HepG2 (cell line): ENCODE measurements around the gene ATP2C2. TPM values are rescaled to one million over a fixed set of nuclear protein-coding genes. Genes with fewer than 3 reads are reported as not detected.

ENCODE experiments used
- AKAP8 ChIP-seq: sonication (generic); formaldehyde crosslinking; IDR thresholded peaks from 2 replicates; pipeline ENCODE4 v1.5.1; 2020; ENCODE audit warnings: mild to moderate bottlenecking, missing genetic modification reagents
- ELF3 ChIP-seq: IDR thresholded peaks from 2 replicates; pipeline ENCODE4 v1.6.1; 2016; ENCODE audit warnings: missing genetic modification reagents, missing compliant biosample characterization
- FOXA3 ChIP-seq: IDR thresholded peaks from 2 replicates; pipeline ENCODE4 v1.6.1; 2016; ENCODE audit warnings: missing genetic modification reagents, missing compliant biosample characterization
- GPN1 ChIP-seq: sonication (generic); formaldehyde crosslinking; IDR thresholded peaks from 2 replicates; pipeline ENCODE4 v1.5.1; 2020; ENCODE audit warnings: missing genetic modification reagents, borderline replicate concordance
- HHEX ChIP-seq: IDR thresholded peaks from 2 replicates; pipeline ENCODE4 v1.6.1; 2016; ENCODE audit warnings: control low read depth
- NR2F2 ChIP-seq: IDR thresholded peaks from 2 replicates; pipeline ENCODE4 v1.6.1; 2012; ENCODE audit warnings: low read depth, inconsistent platforms, borderline replicate concordance
- PATZ1 ChIP-seq: sonication (generic); formaldehyde crosslinking; IDR thresholded peaks from 2 replicates; pipeline ENCODE4 v1.4.0; 2020; ENCODE audit warnings: missing genetic modification reagents
- RBM22 ChIP-seq: fragments of 200-400 bp; formaldehyde crosslinking; optimal IDR thresholded peaks from 2 replicates; pipeline ENCODE3; 2017; ENCODE audit warnings: mild to moderate bottlenecking, low read length, moderate library complexity
- RXRA ChIP-seq: sonication (generic); formaldehyde crosslinking; IDR thresholded peaks from 2 replicates; pipeline ENCODE4 v1.5.1; 2020; ENCODE audit warnings: missing genetic modification reagents
- ZMYM4 ChIP-seq: sonication (generic); formaldehyde crosslinking; IDR thresholded peaks from 2 replicates; pipeline ENCODE4 v1.8.1; 2023; ENCODE audit warnings: mild to moderate bottlenecking, missing genetic modification reagents
- ZNF546 ChIP-seq: sonication (generic); formaldehyde crosslinking; conservative IDR thresholded peaks from 2 replicates; pipeline ENCODE4 v1.8.1; 2023; ENCODE audit warnings: mild to moderate bottlenecking, missing genetic modification reagents
- ZNF609 ChIP-seq: sonication (generic); formaldehyde crosslinking; IDR thresholded peaks from 2 replicates; pipeline ENCODE4 v1.4.0; 2020; ENCODE audit warnings: mild to moderate bottlenecking, missing genetic modification reagents, borderline replicate concordance
- ZZZ3 ChIP-seq: sonication (generic); formaldehyde crosslinking; IDR thresholded peaks from 2 replicates; pipeline ENCODE4 v1.4.0; 2020; ENCODE audit warnings: missing genetic modification reagents, mild to moderate bottlenecking, borderline replicate concordance
- polyA plus RNA-seq, 8 experiments: library from polyadenylated mRNA; depleted of rRNA in 3 of 8; stranded (reverse) in 7 of 8; unstranded in 1 of 8; fragments of >200 nt; fragmentation: Illumina TruSeq in 4 of 8; extraction: Trizol in 4 of 8; gene quantifications; 2 replicates each; pipeline versions ENCODE4 v1.2.1 to v1.2.3, GENCODE V29; 2011 to 2016; ENCODE audit warnings: low read depth in 4 of 8, missing spikeins in 1 of 8, mixed read lengths in 1 of 8; ENCODE audit not compliant: insufficient read depth in 1 of 8
- total RNA-seq, 5 experiments: library from RNA; depleted of rRNA; stranded (reverse); fragments of >200 nt; fragmentation: Illumina TruSeq; extraction: Trizol; gene quantifications; 2 replicates each; pipeline ENCODE4 v1.2.3, GENCODE V29; 2016; ENCODE audit warnings: low read depth in 1 of 5
- TF ChIP-seq, protein P1 (sequence below): sonication (generic); formaldehyde crosslinking; IDR thresholded peaks from 2 replicates; pipeline ENCODE4 v1.4.0; 2020; ENCODE audit warnings: low read depth, missing genetic modification reagents
- TF ChIP-seq, protein P2 (sequence below): IDR thresholded peaks from 2 replicates; pipeline ENCODE4 v1.6.1; 2018; ENCODE audit warnings: missing genetic modification reagents, mild to moderate bottlenecking, missing compliant biosample characterization
- TF ChIP-seq, protein P3 (sequence below): sonication (generic); formaldehyde crosslinking; IDR thresholded peaks from 2 replicates; pipeline ENCODE4 v1.4.0; 2020; ENCODE audit warnings: missing genetic modification reagents

ATP2C2 gene
- total and polyA plus RNA-seq, 2 of the 13 experiments (the other 11 are each of a cell fraction or from before 2014, with no cell fraction given) = 0.07 TPM; not detected in 1

DNA sequence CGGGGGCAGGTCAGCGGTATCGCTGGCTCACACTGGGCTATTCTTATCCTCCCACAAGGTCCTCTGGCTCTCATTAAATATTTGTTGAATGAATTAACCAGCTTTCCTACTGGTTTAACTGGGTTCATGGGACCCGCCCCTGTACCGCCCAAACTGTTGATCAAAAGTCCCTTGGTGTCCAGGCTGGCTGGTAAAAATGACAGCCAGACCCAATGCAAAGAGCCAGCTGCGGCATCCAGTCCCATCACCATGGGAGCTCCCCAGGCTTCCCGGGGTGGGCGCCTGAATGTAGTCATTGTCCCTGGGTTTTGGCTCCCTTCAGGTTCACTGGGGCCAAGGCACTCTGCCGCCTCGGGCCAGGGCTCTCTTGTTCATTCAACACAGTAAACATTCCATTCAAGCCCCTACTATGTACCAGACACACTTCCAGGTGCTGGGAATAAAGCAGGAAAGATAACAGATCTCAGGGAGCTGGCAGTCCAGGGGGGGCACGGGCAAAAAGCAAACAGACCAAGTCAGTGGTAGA, 11.7 kb upstream of the ATP2C2 start (continued):
- TF ChIP-seq, protein P1, sequence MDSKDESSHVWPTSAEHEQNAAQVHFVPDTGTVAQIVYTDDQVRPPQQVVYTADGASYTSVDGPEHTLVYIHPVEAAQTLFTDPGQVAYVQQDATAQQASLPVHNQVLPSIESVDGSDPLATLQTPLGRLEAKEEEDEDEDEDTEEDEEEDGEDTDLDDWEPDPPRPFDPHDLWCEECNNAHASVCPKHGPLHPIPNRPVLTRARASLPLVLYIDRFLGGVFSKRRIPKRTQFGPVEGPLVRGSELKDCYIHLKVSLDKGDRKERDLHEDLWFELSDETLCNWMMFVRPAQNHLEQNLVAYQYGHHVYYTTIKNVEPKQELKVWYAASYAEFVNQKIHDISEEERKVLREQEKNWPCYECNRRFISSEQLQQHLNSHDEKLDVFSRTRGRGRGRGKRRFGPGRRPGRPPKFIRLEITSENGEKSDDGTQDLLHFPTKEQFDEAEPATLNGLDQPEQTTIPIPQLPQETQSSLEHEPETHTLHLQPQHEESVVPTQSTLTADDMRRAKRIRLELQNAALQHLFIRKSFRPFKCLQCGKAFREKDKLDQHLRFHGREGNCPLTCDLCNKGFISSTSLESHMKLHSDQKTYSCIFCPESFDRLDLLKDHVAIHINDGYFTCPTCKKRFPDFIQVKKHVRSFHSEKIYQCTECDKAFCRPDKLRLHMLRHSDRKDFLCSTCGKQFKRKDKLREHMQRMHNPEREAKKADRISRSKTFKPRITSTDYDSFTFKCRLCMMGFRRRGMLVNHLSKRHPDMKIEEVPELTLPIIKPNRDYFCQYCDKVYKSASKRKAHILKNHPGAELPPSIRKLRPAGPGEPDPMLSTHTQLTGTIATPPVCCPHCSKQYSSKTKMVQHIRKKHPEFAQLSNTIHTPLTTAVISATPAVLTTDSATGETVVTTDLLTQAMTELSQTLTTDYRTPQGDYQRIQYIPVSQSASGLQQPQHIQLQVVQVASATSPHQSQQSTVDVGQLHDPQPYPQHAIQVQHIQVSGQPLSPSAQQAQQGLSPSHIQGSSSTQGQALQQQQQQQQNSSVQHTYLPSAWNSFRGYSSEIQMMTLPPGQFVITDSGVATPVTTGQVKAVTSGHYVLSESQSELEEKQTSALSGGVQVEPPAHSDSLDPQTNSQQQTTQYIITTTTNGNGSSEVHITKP (CRISPR knock-in tag) = no peak
- TF ChIP-seq ZMYM4 (CRISPR knock-in tag) (no peak), ZNF609 (CRISPR knock-in tag) (peak; percentile 84), AKAP8 (no peak), PATZ1 (CRISPR knock-in tag) (peak; percentile 66; the same call in 1 of the 2 replicates), HHEX (CRISPR knock-in tag) (peak; percentile 11; the same call in 1 of the 2 replicates), RXRA (CRISPR knock-in tag) (peak; percentile 25; the same call in 1 of the 2 replicates), NR2F2 (no peak), ZZZ3 (CRISPR knock-in tag) (no peak), FOXA3 (CRISPR knock-in tag) (peak; percentile 20; the same call in 1 of the 2 replicates), GPN1 (no peak), ELF3 (peak; percentile 22; the same call in 1 of the 2 replicates), RBM22 (no peak), ZNF546 (no peak)
- TF ChIP-seq, protein P2, sequence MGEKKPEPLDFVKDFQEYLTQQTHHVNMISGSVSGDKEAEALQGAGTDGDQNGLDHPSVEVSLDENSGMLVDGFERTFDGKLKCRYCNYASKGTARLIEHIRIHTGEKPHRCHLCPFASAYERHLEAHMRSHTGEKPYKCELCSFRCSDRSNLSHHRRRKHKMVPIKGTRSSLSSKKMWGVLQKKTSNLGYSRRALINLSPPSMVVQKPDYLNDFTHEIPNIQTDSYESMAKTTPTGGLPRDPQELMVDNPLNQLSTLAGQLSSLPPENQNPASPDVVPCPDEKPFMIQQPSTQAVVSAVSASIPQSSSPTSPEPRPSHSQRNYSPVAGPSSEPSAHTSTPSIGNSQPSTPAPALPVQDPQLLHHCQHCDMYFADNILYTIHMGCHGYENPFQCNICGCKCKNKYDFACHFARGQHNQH (CRISPR knock-in tag) = peak; percentile 53; the same call in 1 of the 2 replicates
- TF ChIP-seq, protein P3, sequence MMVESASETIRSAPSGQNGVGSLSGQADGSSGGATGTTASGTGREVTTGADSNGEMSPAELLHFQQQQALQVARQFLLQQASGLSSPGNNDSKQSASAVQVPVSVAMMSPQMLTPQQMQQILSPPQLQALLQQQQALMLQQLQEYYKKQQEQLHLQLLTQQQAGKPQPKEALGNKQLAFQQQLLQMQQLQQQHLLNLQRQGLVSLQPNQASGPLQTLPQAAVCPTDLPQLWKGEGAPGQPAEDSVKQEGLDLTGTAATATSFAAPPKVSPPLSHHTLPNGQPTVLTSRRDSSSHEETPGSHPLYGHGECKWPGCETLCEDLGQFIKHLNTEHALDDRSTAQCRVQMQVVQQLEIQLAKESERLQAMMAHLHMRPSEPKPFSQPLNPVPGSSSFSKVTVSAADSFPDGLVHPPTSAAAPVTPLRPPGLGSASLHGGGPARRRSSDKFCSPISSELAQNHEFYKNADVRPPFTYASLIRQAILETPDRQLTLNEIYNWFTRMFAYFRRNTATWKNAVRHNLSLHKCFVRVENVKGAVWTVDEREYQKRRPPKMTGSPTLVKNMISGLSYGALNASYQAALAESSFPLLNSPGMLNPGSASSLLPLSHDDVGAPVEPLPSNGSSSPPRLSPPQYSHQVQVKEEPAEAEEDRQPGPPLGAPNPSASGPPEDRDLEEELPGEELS (CRISPR knock-in tag) = peak; percentile 77
